HG02623 (cell line): ENCODE measurements around the gene SLC9A4.

ENCODE experiments used
- ATAC-seq: cut with Tn5 transposase; IDR thresholded peaks from one replicate; pipeline ENCODE4 v1.9.1; 2021; ENCODE audit warnings: moderate library complexity; ENCODE audit not compliant: unreplicated experiment

SLC9A4 gene

GRCh38 chr2:102473020-102473419, at the start of gene SLC9A4:
Gene SLC9A4 (plus strand): TSS chr2:102473226. CDS start chr2:102473760, 534 bp downstream.
- ATAC-seq, result peak; percentile 73

GRCh38 chr2:102423368-102423767, 49.7 kb upstream of the SLC9A4 start:
- no peak for ATAC-seq

- peak; percentile 86 for ATAC-seq
Measured at GRCh38 chr2:102424754-102425153, 48.3 kb upstream of the SLC9A4 start.

- ATAC-seq, result no peak
Measured at GRCh38 chr2:102425441-102426132, 47.4 kb upstream of the SLC9A4 start.

GRCh38 chr2:102427249-102427648, 45.8 kb upstream of the SLC9A4 start:
- ATAC-seq, result no peak

- no peak for ATAC-seq
Measured at GRCh38 chr2:102428573-102428972, 44.5 kb upstream of the SLC9A4 start.

GRCh38 chr2:102432386-102432785, 40.6 kb upstream of the SLC9A4 start:
- no peak for ATAC-seq

GRCh38 chr2:102433973-102434654, 38.9 kb upstream of the SLC9A4 start:
- ATAC-seq, result no peak

- ATAC-seq, result peak; percentile 54
Measured at GRCh38 chr2:102434655-102435381, 38.2 kb upstream of the SLC9A4 start.

- ATAC-seq, result no peak
Measured at GRCh38 chr2:102435741-102436140, 37.3 kb upstream of the SLC9A4 start.

GRCh38 chr2:102436323-102436722, 36.7 kb upstream of the SLC9A4 start:
- ATAC-seq, result no peak

GRCh38 chr2:102437122-102437521, 35.9 kb upstream of the SLC9A4 start:
- no peak for ATAC-seq

- no peak for ATAC-seq
Measured at GRCh38 chr2:102438111-102438510, 34.9 kb upstream of the SLC9A4 start.

GRCh38 chr2:102438578-102438977, 34.4 kb upstream of the SLC9A4 start:
- no peak for ATAC-seq

- no peak for ATAC-seq
Measured at GRCh38 chr2:102439065-102439695, 33.8 kb upstream of the SLC9A4 start.

GRCh38 chr2:102442967-102443828, 29.8 kb upstream of the SLC9A4 start:
- ATAC-seq, result peak; percentile 68

- ATAC-seq, result no peak
Measured at GRCh38 chr2:102444233-102444632, 28.8 kb upstream of the SLC9A4 start.

GRCh38 chr2:102446936-102447335, 26.1 kb upstream of the SLC9A4 start:
- no peak for ATAC-seq

GRCh38 chr2:102449370-102449974, 23.6 kb upstream of the SLC9A4 start:
- ATAC-seq, result no peak

GRCh38 chr2:102451968-102452367, 21.1 kb upstream of the SLC9A4 start:
- ATAC-seq, result no peak
